ENCODE measurements around the gene C1orf174.
"Not testable (repeated sequence)": the region's sequence is repeated elsewhere in the genome, so short reads cannot be mapped to it uniquely, and the experiment has no call there.

Gene C1orf174

GRCh38 chr1:3925256-3925655, 25.2 kb upstream of the C1orf174 start:
- no peak for FAIRE-seq

GRCh38 chr1:3924825-3925220, 24.8 kb upstream of the C1orf174 start:
- no peak for FAIRE-seq

- no peak for FAIRE-seq
Measured at GRCh38 chr1:3924186-3924824, 24.2 kb upstream of the C1orf174 start.

GRCh38 chr1:3923378-3924185, 23.5 kb upstream of the C1orf174 start:
- FAIRE-seq, result no peak

GRCh38 chr1:3922851-3923250, 22.8 kb upstream of the C1orf174 start:
- FAIRE-seq, result no peak

GRCh38 chr1:3922201-3922725, 22.2 kb upstream of the C1orf174 start:
- FAIRE-seq, result no peak

GRCh38 chr1:3921765-3922164, 21.7 kb upstream of the C1orf174 start:
- no peak for FAIRE-seq

GRCh38 chr1:3919706-3920105, 19.6 kb upstream of the C1orf174 start:
- FAIRE-seq, result no peak

- no peak for FAIRE-seq
Measured at GRCh38 chr1:3918966-3919611, 19.0 kb upstream of the C1orf174 start.

- FAIRE-seq, result not testable (repeated sequence)
Measured at GRCh38 chr1:3918359-3918758, 18.3 kb upstream of the C1orf174 start.

- no peak for FAIRE-seq
Measured at GRCh38 chr1:3917761-3918160, 17.7 kb upstream of the C1orf174 start.

GRCh38 chr1:3915551-3916121, 15.6 kb upstream of the C1orf174 start:
- FAIRE-seq, result no peak

GRCh38 chr1:3914911-3915310, 14.8 kb upstream of the C1orf174 start:
- FAIRE-seq, result no peak

GRCh38 chr1:3914331-3914851, 14.3 kb upstream of the C1orf174 start:
- FAIRE-seq, result no peak

GRCh38 chr1:3912809-3913685, 13.0 kb upstream of the C1orf174 start:
- no peak for FAIRE-seq

- no peak for FAIRE-seq
Measured at GRCh38 chr1:3911981-3912808, 12.1 kb upstream of the C1orf174 start.

- FAIRE-seq, result no peak
Measured at GRCh38 chr1:3910857-3911845, 11.1 kb upstream of the C1orf174 start.

GRCh38 chr1:3910049-3910731, 10.1 kb upstream of the C1orf174 start:
- FAIRE-seq, result no peak

GRCh38 chr1:3909615-3910014, 9.5 kb upstream of the C1orf174 start:
- no peak for FAIRE-seq

All from colon (tissue), 2 donors.